OCI-LY3 (cell line): ENCODE measurements around the gene SLC10A4.

Source experiments
- H2AFZ ChIP-seq: fragments of 200-600, 300-600 bp; shearing (Covaris generic); 2 replicates; pipeline ENCODE4 v1.6.0; 2014; ENCODE audit warnings: antibody characterized with exemption, low read depth, low read length
- H3K27ac ChIP-seq: fragments of 200-600, 300-600 bp; sonication (generic); 2 replicates; pipeline ENCODE4 v1.5.1; 2014; ENCODE audit warnings: mild to moderate bottlenecking, low read length, moderate library complexity, mixed read lengths
- H3K27me3 ChIP-seq: fragments of 200-600, 300-600 bp; sonication (generic); 2 replicates; pipeline ENCODE4 v1.6.1; 2014; ENCODE audit warnings: low read depth, low read length, mixed read lengths
- H3K36me3 ChIP-seq: fragments of 200-600, 300-600 bp; sonication (generic); replicated peaks from 2 replicates; pipeline ENCODE3; 2014; ENCODE audit warnings: low read depth, low read length, mixed read lengths
- H3K4me1 ChIP-seq: fragments of 300-600, 200-600 bp; sonication (generic); 2 replicates; pipeline ENCODE4 v1.6.1; 2014; ENCODE audit warnings: low read length, mixed read lengths
- H3K4me2 ChIP-seq: fragments of 200-600, 300-600 bp; sonication (generic); 2 replicates; pipeline ENCODE4 v1.6.1; 2014; ENCODE audit warnings: low read length, mixed read lengths
- H3K4me3 ChIP-seq: fragments of 300-600, 200-600 bp; sonication (generic); 2 replicates; pipeline ENCODE4 v1.5.1; 2014; ENCODE audit warnings: antibody characterized with exemption, mild to moderate bottlenecking, low read length, moderate library complexity
- H3K79me2 ChIP-seq: fragments of 300-600, 200-600 bp; shearing (Covaris generic); 2 replicates; pipeline ENCODE4 v1.6.1; 2014; ENCODE audit warnings: mild to moderate bottlenecking, low read length, mixed read lengths
- H3K9ac ChIP-seq: fragments of 300-600, 200-600 bp; shearing (Covaris generic); 2 replicates; pipeline ENCODE4 v1.6.0; 2014; ENCODE audit warnings: mild to moderate bottlenecking, low read length, moderate library complexity
- H3K9me3 ChIP-seq: fragments of 200-600, 300-600 bp; shearing (Covaris generic); 2 replicates; pipeline ENCODE4 v1.6.1; 2014; ENCODE audit warnings: low read length, mixed read lengths; ENCODE audit not compliant: insufficient read depth
- H4K20me1 ChIP-seq: fragments of 200-600, 300-600 bp; sonication (generic); 2 replicates; pipeline ENCODE4 v1.6.1; 2016; ENCODE audit warnings: low read length, mixed read lengths; ENCODE audit not compliant: insufficient read depth
- EZH2phosphoT487 ChIP-seq: fragments of 200-600 bp; shearing (Covaris generic); IDR thresholded peaks from 2 replicates; pipeline ENCODE4 v1.6.1; 2018; ENCODE audit warnings: antibody characterized with exemption, mixed run types, low read depth
- TF ChIP-seq, protein P1 (sequence below): fragments of 200-600, 300-600 bp; sonication (generic); IDR thresholded peaks from 2 replicates; pipeline ENCODE4 v1.5.1; 2014; ENCODE audit warnings: antibody characterized with exemption, low read length, low read depth

Gene SLC10A4

GRCh38 chr4:48493452-48494100, 10.4 kb downstream of the SLC10A4 start:
- no peak for TF ChIP-seq EZH2phosphoT487
- TF ChIP-seq, protein P1, sequence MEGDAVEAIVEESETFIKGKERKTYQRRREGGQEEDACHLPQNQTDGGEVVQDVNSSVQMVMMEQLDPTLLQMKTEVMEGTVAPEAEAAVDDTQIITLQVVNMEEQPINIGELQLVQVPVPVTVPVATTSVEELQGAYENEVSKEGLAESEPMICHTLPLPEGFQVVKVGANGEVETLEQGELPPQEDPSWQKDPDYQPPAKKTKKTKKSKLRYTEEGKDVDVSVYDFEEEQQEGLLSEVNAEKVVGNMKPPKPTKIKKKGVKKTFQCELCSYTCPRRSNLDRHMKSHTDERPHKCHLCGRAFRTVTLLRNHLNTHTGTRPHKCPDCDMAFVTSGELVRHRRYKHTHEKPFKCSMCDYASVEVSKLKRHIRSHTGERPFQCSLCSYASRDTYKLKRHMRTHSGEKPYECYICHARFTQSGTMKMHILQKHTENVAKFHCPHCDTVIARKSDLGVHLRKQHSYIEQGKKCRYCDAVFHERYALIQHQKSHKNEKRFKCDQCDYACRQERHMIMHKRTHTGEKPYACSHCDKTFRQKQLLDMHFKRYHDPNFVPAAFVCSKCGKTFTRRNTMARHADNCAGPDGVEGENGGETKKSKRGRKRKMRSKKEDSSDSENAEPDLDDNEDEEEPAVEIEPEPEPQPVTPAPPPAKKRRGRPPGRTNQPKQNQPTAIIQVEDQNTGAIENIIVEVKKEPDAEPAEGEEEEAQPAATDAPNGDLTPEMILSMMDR = no peak

DNA sequence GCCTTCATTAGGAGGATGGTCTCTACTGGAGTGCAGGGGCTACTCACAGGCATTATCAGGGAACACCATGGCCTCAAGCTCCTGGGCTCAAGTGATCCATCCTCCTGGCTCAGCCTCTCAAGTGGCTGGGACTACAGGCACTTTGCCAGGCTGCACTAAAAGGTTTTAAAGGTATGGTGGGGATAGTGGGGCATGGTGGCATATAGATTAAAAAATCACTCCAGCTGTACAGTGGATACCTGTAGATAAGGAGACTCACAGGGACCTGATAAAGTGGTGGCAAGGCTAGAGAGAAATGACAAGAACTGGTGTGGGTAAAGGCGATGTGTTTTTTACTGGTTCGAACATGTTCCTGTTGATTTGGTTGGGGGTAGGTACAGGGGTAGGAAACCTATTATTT, 12.8 kb downstream of the SLC10A4 start:
- no peak overlapping the region for H3K4me2 ChIP-seq
- H3K27ac ChIP-seq = no peak overlapping the region
- H3K4me3 ChIP-seq = no peak overlapping the region
- peaks cover 27% of the 10 kb centered on the region for H3K4me1 ChIP-seq
- no peak overlapping the region for H2AFZ ChIP-seq
- H3K27me3 ChIP-seq = no peaks in the 10 kb centered on the region
- H3K79me2 ChIP-seq = no peaks in the 10 kb centered on the region
- H3K9me3 ChIP-seq = no peaks in the 10 kb centered on the region
- no peaks in the 10 kb centered on the region; the same call in 1 of the 2 replicates for H4K20me1 ChIP-seq
- H3K36me3 ChIP-seq = peaks cover 14% of the 10 kb centered on the region
- no peak for TF ChIP-seq EZH2phosphoT487
- TF ChIP-seq, protein P1 = no peak
- H3K9ac ChIP-seq = no peak overlapping the region

More at GRCh38 chr4:48493452-48494100, 10.4 kb downstream of the SLC10A4 start:
- Histone ChIP-seq H2AFZ (no peak overlapping the region), H3K4me3 (no peak overlapping the region), H3K9me3 (no peaks in the 10 kb centered on the region), H3K79me2 (no peaks in the 10 kb centered on the region), H3K4me2 (no peak overlapping the region), H3K4me1 (peaks cover 10% of the 10 kb centered on the region), H3K27me3 (no peaks in the 10 kb centered on the region), H3K36me3 (peaks cover 5% of the 10 kb centered on the region), H4K20me1 (no peaks in the 10 kb centered on the region), H3K27ac (no peak overlapping the region), H3K9ac (no peak overlapping the region)

GRCh38 chr4:48498895-48499294, 15.8 kb downstream of the SLC10A4 start:
- TF ChIP-seq, protein P1 = no peak
- no peak for TF ChIP-seq EZH2phosphoT487
- peak overlapping the region; percentile 71 for H3K4me2 ChIP-seq

DNA sequence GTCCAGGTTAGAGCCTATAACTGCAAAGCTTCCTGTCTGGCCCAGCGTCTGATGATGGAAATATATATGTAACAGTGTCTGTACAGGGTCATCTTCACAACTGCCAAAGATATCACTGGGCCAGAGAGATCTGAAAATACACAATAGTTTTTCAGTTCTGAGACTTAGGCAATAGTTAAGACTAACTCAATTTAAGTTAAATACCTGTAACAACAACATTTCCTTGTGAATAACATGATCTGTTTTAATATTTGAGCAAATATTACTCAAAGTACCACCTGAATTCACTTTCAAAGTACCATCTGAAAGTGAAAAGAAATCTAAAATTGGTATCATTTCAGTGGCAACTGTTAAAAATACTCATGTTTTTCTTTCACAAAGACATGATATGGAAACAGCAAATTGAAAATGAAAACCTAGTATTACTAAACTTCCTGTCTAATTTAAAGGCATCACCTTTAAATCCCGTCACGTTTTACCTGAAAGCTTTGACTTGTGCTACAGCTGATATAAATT, 16.5 kb downstream of the SLC10A4 start:
- Histone ChIP-seq H3K4me1 (peaks cover 41% of the 10 kb centered on the region), H3K36me3 (peaks cover 21% of the 10 kb centered on the region), H3K27ac (peak overlapping the region; percentile 61), H3K79me2 (no peaks in the 10 kb centered on the region), H3K4me3 (peak overlapping the region; percentile 34), H4K20me1 (no peaks in the 10 kb centered on the region; the same call in 1 of the 2 replicates), H3K9me3 (no peaks in the 10 kb centered on the region), H2AFZ (no peak overlapping the region), H3K9ac (no peak overlapping the region), H3K4me2 (peak overlapping the region; percentile 71), H3K27me3 (no peaks in the 10 kb centered on the region)
- TF ChIP-seq, protein P1 = no peak
- 0 out of 2 replicates have a peak, but pooled peaks have one; percentile 53 for TF ChIP-seq EZH2phosphoT487

More at GRCh38 chr4:48498895-48499294, 15.8 kb downstream of the SLC10A4 start:
- Histone ChIP-seq H3K27ac (0 out of 2 replicates have a peak overlapping the region, but pooled peaks have one; percentile 61), H3K4me3 (peak overlapping the region; percentile 34; the same call in 1 of the 2 replicates), H3K79me2 (no peaks in the 10 kb centered on the region), H3K9me3 (no peaks in the 10 kb centered on the region), H4K20me1 (no peaks in the 10 kb centered on the region; the same call in 1 of the 2 replicates), H3K27me3 (no peaks in the 10 kb centered on the region), H3K9ac (no peak overlapping the region), H3K4me1 (peaks cover 34% of the 10 kb centered on the region), H2AFZ (no peak overlapping the region), H3K36me3 (peaks cover 21% of the 10 kb centered on the region)
